ENCODE results near the gene SLC25A20. TPM values are rescaled to one million over a fixed set of nuclear protein-coding genes. Genes with fewer than 3 reads are reported as not detected.

SLC25A20 gene
- total RNA-seq, 6 experiments from 2014 or later: 54.4 to 114 (median 82.3) TPM

GRCh38 chr3:48894516-48894915 is 4.2 kb downstream of the SLC25A20 start:
- TF ChIP-seq CTCF (IDR thresholded peaks at IDR 0.05) (no peak), POLR2A (IDR thresholded peaks at IDR 0.05) (no peak)
- Histone ChIP-seq H3K36me3 (peaks cover 0 to 15% (median 8%) of the 10 kb centered on the region in 4 donors), H3K27me3 (no peaks in the 10 kb centered on the region), H3K27ac (no peak overlapping the region), H3K4me3 (no peak overlapping the region), H3K4me1 (peaks cover 0 to 19% (median 6%) of the 10 kb centered on the region in 4 donors), H3K9me3 (no peaks in the 10 kb centered on the region)
- intact Hi-C loops (cut with DNase I): no loop called here
- DNase-seq (no peak), ATAC-seq (no peak)
- WGBS (ENCODE audit: insufficient coverage, low coverage, low lambda C conversion rate, missing lambda C conversion rate): 100% methylated on average over 6 of the region's 6 CpGs

GRCh38 chr3:48891606-48892005 is 7.1 kb downstream of the SLC25A20 start:
- TF ChIP-seq CTCF (IDR thresholded peaks at IDR 0.05): no peak
- no peak for TF ChIP-seq POLR2A (IDR thresholded peaks at IDR 0.05)
- H3K27me3 ChIP-seq: no peaks in the 10 kb centered on the region
- peaks cover 0 to 24% (median 9%) of the 10 kb centered on the region in 4 donors for H3K36me3 ChIP-seq
- 96% methylated on average over 7 of the region's 8 CpGs for WGBS (ENCODE audit: insufficient coverage, low coverage, low lambda C conversion rate, missing lambda C conversion rate)
- DNase-seq: no peak
- no peak for ATAC-seq
- intact Hi-C loops (cut with DNase I): no loop called here
- H3K9me3 ChIP-seq: no peaks in the 10 kb centered on the region
- H3K4me3 ChIP-seq: no peak overlapping the region
- H3K4me1 ChIP-seq: peaks cover 0 to 11% (median 4%) of the 10 kb centered on the region in 4 donors
- H3K27ac ChIP-seq: no peak overlapping the region

GRCh38 chr3:48885753-48886152 is 12.9 kb downstream of the SLC25A20 start:
- no peak for DNase-seq
- no peak overlapping the region for H3K4me3 ChIP-seq
- peak in 1 of 4 donors; percentile 16 for ATAC-seq
- peaks cover 0 to 28% (median 13%) of the 10 kb centered on the region in 4 donors for H3K4me1 ChIP-seq
- peaks cover 0 to 36% (median 17%) of the 10 kb centered on the region in 4 donors for H3K36me3 ChIP-seq
- no peak overlapping the region for H3K27ac ChIP-seq
- intact Hi-C loops (cut with DNase I): no loop called here
- TF ChIP-seq POLR2A (IDR thresholded peaks at IDR 0.05) (no peak), CTCF (IDR thresholded peaks at IDR 0.05) (no peak)
- H3K9me3 ChIP-seq: no peaks in the 10 kb centered on the region
- H3K27me3 ChIP-seq: no peaks in the 10 kb centered on the region

DNA sequence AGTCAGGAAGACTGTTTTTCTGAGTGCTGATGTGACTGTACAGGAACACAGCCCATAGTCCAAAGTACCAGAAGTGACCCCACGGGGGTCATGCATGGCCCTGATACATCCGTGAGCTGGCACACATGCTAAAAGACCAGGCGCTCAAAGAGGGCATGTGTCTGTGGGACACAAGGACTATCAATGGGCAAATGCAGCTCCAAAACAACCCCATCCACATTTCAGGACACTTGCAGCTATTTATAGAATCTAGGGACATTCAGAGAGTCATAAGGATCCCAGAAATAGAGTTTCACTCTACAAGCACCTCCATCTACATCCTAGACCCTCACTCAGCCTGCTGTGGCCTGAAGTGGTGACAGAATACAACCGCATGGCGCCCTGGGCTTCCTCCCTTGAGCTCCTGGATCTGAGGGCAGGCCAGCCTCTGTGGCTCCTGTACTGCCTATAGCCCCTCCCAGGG is 17.0 kb downstream of the SLC25A20 start:
- Histone ChIP-seq H3K36me3 (peaks cover 0 to 49% (median 20%) of the 10 kb centered on the region in 4 donors), H3K9me3 (no peaks in the 10 kb centered on the region), H3K27ac (no peak overlapping the region), H3K4me3 (no peak overlapping the region), H3K4me1 (peaks cover 0 to 29% (median 13%) of the 10 kb centered on the region in 4 donors), H3K27me3 (no peaks in the 10 kb centered on the region)
- 30% methylated on average over 3 of the region's 5 CpGs for WGBS (ENCODE audit: insufficient coverage, low coverage, low lambda C conversion rate, missing lambda C conversion rate)
- TF ChIP-seq POLR2A (IDR thresholded peaks at IDR 0.05) (no peak), CTCF (IDR thresholded peaks at IDR 0.05) (no peak)
- intact Hi-C loops (cut with DNase I): no loop called here
- DNase-seq: peak in 2 of 3 donors; percentile 28 to 62
- peak; percentile 80 to 90 (median 86) for ATAC-seq
